ENCODE measurements around the gene ENG.

Gene ENG

DNA sequence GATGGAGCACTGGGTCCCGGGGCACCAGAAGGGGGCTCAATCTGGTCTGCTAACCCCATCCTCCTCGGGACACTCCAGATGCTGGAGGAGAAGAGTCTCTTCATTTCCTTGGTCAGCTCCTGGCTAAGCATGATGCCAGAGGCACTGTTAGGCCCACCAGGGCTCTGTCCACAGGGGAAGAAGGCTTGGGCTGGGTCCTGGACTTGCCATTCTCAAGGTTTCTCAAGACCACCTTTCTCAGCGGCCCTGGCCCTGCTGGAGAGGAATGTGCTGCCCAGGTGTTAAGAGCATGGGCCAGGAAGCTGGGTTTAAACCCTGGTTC, 83.9 kb downstream of the ENG start:
- TF ChIP-seq GATA3 (IDR thresholded peaks at IDR 0.05; ENCODE audit: low read depth, low read length) (no peak), GATA2 (IDR thresholded peaks at IDR 0.05; ENCODE audit: low read depth, low read length) (no peak)

DNA sequence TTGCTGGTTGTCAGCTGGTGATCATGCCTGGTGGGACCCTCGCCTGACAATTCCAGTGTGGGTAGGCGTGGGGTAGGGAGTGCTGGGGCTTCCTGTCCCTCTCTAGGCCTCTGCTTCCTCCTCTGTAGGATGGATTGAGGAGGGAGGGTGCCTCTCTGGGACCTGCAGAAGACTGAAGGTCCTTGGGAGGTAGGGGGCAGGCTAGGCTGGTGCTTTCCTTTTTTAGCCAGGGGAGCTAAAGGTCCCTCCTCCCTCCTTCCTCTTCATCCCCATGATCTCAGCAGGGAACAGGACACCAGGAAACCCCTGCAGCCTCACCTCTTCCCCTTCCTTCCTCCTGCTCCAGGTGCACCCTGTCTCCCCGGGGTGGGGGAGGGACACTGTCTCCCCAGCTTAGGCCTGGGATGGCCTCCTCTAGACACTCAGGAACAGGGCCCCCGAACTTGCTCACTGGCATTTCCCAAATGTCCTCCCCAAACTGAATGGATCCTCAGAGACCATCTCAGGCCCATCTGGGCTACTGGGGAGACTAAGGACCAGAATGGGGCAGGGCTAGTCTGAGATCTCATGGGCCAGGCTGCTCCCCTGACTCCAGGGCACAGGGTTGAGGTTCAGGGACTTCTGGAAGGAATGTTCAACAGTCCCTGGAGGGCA, 84.4 kb downstream of the ENG start:
- TF ChIP-seq GATA3 (IDR thresholded peaks at IDR 0.05; ENCODE audit: low read depth, low read length) (no peak), GATA2 (IDR thresholded peaks at IDR 0.05; ENCODE audit: low read depth, low read length) (no peak)

DNA sequence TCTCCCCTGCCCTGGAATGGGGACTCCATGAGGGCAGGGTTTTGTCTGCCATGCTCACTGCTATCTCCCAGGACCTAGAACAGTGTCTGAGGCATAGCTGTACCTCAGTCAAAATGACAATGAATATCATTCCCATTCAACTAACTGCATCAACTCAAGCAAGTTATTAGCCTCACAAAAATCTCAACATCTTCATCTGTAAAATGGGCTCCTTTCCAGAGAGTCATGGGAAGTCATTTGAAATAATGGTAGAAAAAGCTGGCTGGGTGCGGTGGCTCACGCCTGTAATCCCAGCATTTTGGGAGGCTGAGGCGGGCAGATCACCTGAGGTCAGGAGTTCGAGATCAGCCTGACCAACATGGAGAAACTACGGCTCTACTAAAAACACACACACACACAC, 85.4 kb downstream of the ENG start:
- TF ChIP-seq GATA2 (IDR thresholded peaks at IDR 0.05; ENCODE audit: low read depth, low read length) (no peak), GATA3 (IDR thresholded peaks at IDR 0.05; ENCODE audit: low read depth, low read length) (no peak)

DNA sequence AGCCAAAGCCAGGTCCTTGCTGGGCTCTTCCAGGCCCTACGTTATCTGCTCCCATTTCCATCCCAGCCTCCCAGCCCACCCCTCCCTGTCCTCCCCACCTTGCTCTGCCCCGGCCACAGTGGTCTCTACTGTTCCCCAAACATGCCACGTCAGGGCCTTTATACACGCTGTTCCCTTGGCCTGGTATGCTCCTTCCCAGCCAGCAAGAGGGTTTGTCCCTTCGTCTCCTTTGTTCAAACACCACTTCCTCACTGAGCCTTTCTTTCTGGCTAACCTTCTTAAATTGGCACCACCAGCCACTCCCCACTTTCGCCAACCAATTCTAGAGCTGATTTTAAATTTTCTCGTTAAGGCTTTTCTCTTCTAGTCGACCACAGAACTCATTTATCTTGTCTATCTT, 85.8 kb downstream of the ENG start:
- TF ChIP-seq GATA2 (IDR thresholded peaks at IDR 0.05; ENCODE audit: low read depth, low read length) (no peak), GATA3 (IDR thresholded peaks at IDR 0.05; ENCODE audit: low read depth, low read length) (no peak)

DNA sequence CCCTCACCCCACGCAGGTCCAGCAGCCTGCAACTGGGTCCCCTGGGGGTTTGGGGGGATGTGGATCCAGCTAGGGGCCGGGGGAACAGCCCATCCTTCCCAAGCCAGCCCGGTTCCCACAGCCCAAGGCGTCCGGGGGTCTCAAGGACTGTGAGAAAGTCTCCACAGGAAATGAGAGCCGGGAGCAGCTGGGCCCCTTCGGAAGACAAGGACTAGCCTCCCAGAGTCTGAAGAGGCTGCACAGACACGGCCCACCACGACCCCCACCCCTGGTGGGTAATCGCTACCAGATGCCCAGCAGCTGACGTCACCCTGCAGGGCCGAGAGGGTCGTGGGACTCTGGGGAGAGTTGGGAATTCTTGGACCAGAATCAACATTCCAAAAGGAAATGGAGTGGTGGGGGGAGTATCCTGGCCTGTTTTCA, 86.5 kb downstream of the ENG start:
- TF ChIP-seq GATA2 (IDR thresholded peaks at IDR 0.05; ENCODE audit: low read depth, low read length), result no peak

DNA sequence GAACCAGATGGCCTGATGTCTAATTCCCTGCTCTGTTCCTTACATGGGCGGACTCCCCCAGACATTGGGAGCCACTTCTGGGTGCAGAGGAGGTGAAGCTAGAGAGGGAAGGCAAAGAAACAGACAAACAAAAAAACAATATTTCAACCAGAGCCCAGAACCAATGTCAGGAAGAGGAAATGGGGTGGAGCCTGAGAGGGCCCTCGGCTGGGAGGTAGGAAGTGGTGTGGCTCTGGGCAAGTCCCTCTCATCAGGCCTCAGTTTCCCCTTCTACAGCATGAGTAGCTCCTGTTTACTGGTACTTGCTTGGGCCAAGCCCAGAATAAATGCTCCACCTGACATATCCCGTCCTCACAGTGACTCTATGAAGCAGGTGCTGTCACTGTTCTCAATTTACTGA, 87.0 kb downstream of the ENG start:
- TF ChIP-seq GATA3 (IDR thresholded peaks at IDR 0.05; ENCODE audit: low read depth, low read length) (no peak), GATA2 (IDR thresholded peaks at IDR 0.05; ENCODE audit: low read depth, low read length) (no peak)

DNA sequence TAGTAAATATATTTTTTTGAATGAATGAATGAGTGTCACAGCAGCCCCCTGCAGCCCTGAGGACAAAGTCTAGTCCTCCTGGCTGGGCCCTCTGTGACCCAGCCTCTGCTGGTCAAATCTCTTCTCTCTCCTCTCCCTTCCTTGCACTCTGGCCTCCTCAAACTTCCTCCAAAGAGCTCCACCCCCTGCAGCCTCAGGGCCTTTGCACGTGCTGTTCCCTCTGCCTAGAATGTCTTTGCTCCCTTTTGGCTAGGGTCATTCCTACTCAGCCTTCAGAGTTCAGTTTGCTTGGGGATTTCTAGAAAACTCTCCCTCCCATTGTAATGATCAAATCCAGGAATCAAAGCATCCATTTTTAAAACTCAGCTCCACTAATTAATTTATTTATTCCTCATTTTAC, 89.0 kb downstream of the ENG start:
- no peak for TF ChIP-seq GATA3 (IDR thresholded peaks at IDR 0.05; ENCODE audit: low read depth, low read length)
- no peak for TF ChIP-seq GATA2 (IDR thresholded peaks at IDR 0.05; ENCODE audit: low read depth, low read length)
